Upper lobe of left lung (tissue), 4 donors: Measurements from ENCODE around the gene DDR2.

Source experiments
- CTCF ChIP-seq, 6 experiments: fragments of 450-650 bp in 4 of 6; fragments of 200-600 bp in 2 of 6; sonication (generic) in 2 of 6; IDR thresholded peaks; one replicate each; pipeline ENCODE4 v1.5.1; 2016 to 2019; ENCODE audit warnings: antibody characterized with exemption in 6 of 6
- POLR2A ChIP-seq, 4 donors: fragments of 450-650 bp; IDR thresholded peaks; one replicate each; pipeline ENCODE4 v1.5.1; 2016 to 2017; ENCODE audit warnings: antibody characterized with exemption in 4 of 4, mild to moderate bottlenecking in 2 of 4

GRCh38 chr1:162736633-162737067, 104.4 kb downstream of the DDR2 start:
- TF ChIP-seq CTCF (IDR thresholded peaks at IDR 0.05) = no peak
- TF ChIP-seq POLR2A (IDR thresholded peaks at IDR 0.05) = no peak
